ENCODE data around the gene NDUFS3. TPM values are rescaled to one million over a fixed set of nuclear protein-coding genes. Genes with fewer than 3 reads are reported as not detected.

NDUFS3 gene
- total and polyA plus RNA-seq, 2 of the 13 experiments (the other 11 are each of a cell fraction or from before 2014, with no cell fraction given), result 151 to 184 TPM

DNA sequence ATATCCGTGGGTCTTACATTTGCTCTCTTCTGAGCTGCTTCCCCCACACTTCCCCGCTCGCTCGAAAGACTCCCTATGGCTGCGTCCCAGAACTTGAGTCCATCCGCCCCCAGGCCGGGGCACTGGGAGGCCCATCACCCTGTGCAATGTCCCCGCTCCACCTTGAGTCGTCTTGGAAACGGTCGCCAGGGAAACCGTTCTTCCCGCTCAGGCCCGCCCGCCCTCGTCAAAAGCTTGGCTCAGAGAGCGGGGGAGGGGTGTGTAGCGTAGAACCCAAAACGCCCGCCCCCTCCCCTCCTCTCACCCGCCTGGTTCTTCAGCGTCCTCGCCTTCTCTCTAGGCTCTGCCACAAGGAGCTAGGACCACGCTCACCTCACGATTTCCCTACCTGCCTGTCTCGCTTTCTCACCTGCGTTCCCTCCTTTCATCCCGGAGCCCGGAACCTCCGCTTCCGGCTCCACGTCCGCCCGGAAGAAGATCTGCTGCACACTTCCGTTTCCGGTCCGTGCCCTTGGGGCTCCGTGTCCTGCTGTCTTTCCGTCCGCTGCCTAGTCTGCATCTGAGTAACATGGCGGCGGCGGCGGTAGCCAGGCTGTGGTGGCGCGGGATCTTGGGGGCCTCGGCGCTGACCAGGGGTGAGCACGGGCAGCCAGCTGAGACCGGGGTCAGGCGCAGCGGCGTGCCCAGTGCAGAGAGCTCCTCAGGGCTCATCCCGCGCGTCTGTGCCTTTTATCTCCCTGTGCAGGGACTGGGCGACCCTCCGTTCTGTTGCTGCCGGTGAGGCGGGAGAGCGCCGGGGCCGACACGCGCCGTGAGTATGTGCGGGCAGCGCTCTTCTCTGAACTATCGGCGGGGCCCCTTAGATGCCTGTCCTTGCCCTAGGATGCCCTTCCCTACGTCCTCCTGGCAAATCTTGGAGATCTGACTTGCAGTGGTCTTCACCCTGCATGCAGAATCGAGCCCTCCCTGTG lies at the start of gene NDUFS3, which contains the start of gene KBTBD4 (continued):
- peak; percentile 60 for TF ChIP-seq CEBPG (CRISPR knock-in tag; IDR thresholded peaks at IDR 0.05)
- TF ChIP-seq RFXAP (CRISPR knock-in tag; IDR thresholded peaks at IDR 0.05; ENCODE audit: borderline replicate concordance), result peak; percentile 87; the same call in 1 of the 2 replicates
- TF ChIP-seq ZNF607 (CRISPR knock-in tag; IDR thresholded peaks at IDR 0.05; ENCODE audit: borderline replicate concordance), result peak; percentile 94; the same call in 1 of the 2 replicates
- TF ChIP-seq ZFAT (CRISPR knock-in tag; conservative IDR thresholded peaks at IDR 0.05), result no peak
- TF ChIP-seq SMAD3 (CRISPR knock-in tag; IDR thresholded peaks at IDR 0.05), result peak; percentile 97
- TF ChIP-seq MYC (CRISPR knock-in tag; IDR thresholded peaks at IDR 0.05; ENCODE audit: borderline replicate concordance), result peak; percentile 88
- TF ChIP-seq THAP11 (CRISPR knock-in tag; IDR thresholded peaks at IDR 0.05), result peak; percentile 97
- TF ChIP-seq, protein P1, sequence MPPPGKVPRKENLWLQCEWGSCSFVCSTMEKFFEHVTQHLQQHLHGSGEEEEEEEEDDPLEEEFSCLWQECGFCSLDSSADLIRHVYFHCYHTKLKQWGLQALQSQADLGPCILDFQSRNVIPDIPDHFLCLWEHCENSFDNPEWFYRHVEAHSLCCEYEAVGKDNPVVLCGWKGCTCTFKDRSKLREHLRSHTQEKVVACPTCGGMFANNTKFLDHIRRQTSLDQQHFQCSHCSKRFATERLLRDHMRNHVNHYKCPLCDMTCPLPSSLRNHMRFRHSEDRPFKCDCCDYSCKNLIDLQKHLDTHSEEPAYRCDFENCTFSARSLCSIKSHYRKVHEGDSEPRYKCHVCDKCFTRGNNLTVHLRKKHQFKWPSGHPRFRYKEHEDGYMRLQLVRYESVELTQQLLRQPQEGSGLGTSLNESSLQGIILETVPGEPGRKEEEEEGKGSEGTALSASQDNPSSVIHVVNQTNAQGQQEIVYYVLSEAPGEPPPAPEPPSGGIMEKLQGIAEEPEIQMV (CRISPR knock-in tag; IDR thresholded peaks at IDR 0.05; ENCODE audit: low read depth), result peak; percentile 96
- TF ChIP-seq SYNCRIP (IDR thresholded peaks at IDR 0.05; ENCODE audit: insufficient read depth, low read depth, low read length), result no peak
- peak; percentile 95 for TF ChIP-seq ZNF124 (CRISPR knock-in tag; IDR thresholded peaks at IDR 0.05)
- TF ChIP-seq FOXP1 (IDR thresholded peaks at IDR 0.05), result no peak; the same call in 1 of the 2 replicates
- peak; percentile 31; the same call in 1 of the 2 replicates for TF ChIP-seq FOXP1 (CRISPR knock-in tag; IDR thresholded peaks at IDR 0.05)
- no peak for TF ChIP-seq HHEX (CRISPR knock-in tag; IDR thresholded peaks at IDR 0.05)
- TF ChIP-seq GATAD2A (CRISPR knock-in tag; IDR thresholded peaks at IDR 0.05), result peak; percentile 79
- TF ChIP-seq ZNF431 (CRISPR knock-in tag; IDR thresholded peaks at IDR 0.05; ENCODE audit: borderline replicate concordance, low read depth), result peak; percentile 85; the same call in 1 of the 2 replicates
- no peak for TF ChIP-seq ZNF33A (CRISPR knock-in tag; IDR thresholded peaks at IDR 0.05; ENCODE audit: borderline replicate concordance)
- TF ChIP-seq SMARCC2 (IDR thresholded peaks at IDR 0.05), result no peak
- TF ChIP-seq TCF7 (IDR thresholded peaks at IDR 0.05; ENCODE audit: low read depth), result no peak; the same call in 1 of the 2 replicates
- no peak for TF ChIP-seq ZNF577 (CRISPR knock-in tag; IDR thresholded peaks at IDR 0.05; ENCODE audit: borderline replicate concordance, low read depth)
- TF ChIP-seq KDM6A (CRISPR knock-in tag; IDR thresholded peaks at IDR 0.05; ENCODE audit: low read depth), result no peak
- TF ChIP-seq BORCS8-MEF2B (CRISPR knock-in tag; IDR thresholded peaks at IDR 0.05), result peak; percentile 93
- no peak; the same call in 1 of the 2 replicates for TF ChIP-seq EHMT2 (IDR thresholded peaks at IDR 0.05; ENCODE audit: borderline replicate concordance, low read depth, low read length)
- TF ChIP-seq NFKBIZ (CRISPR knock-in tag; IDR thresholded peaks at IDR 0.05), result peak; percentile 67; the same call in 1 of the 2 replicates
- TF ChIP-seq, protein P2, sequence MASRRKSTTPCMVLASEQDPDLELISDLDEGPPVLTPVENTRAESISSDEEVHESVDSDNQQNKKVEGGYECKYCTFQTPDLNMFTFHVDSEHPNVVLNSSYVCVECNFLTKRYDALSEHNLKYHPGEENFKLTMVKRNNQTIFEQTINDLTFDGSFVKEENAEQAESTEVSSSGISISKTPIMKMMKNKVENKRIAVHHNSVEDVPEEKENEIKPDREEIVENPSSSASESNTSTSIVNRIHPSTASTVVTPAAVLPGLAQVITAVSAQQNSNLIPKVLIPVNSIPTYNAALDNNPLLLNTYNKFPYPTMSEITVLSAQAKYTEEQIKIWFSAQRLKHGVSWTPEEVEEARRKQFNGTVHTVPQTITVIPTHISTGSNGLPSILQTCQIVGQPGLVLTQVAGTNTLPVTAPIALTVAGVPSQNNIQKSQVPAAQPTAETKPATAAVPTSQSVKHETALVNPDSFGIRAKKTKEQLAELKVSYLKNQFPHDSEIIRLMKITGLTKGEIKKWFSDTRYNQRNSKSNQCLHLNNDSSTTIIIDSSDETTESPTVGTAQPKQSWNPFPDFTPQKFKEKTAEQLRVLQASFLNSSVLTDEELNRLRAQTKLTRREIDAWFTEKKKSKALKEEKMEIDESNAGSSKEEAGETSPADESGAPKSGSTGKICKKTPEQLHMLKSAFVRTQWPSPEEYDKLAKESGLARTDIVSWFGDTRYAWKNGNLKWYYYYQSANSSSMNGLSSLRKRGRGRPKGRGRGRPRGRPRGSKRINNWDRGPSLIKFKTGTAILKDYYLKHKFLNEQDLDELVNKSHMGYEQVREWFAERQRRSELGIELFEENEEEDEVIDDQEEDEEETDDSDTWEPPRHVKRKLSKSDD (CRISPR knock-in tag; IDR thresholded peaks at IDR 0.05; ENCODE audit: low read depth), result peak; percentile 44; the same call in 1 of the 2 replicates
- TF ChIP-seq, protein P3, sequence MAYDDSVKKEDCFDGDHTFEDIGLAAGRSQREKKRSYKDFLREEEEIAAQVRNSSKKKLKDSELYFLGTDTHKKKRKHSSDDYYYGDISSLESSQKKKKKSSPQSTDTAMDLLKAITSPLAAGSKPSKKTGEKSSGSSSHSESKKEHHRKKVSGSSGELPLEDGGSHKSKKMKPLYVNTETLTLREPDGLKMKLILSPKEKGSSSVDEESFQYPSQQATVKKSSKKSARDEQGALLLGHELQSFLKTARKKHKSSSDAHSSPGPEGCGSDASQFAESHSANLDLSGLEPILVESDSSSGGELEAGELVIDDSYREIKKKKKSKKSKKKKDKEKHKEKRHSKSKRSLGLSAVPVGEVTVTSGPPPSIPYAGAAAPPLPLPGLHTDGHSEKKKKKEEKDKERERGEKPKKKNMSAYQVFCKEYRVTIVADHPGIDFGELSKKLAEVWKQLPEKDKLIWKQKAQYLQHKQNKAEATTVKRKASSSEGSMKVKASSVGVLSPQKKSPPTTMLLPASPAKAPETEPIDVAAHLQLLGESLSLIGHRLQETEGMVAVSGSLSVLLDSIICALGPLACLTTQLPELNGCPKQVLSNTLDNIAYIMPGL (CRISPR knock-in tag; IDR thresholded peaks at IDR 0.05; ENCODE audit: borderline replicate concordance in 1 of 2, low read depth in 1 of 2), result peak; percentile 97 to 99

Measured in HepG2 (cell line).